ENCODE data around the gene PRPSAP1. TPM values are rescaled to one million over a fixed set of nuclear protein-coding genes. Genes with fewer than 3 reads are reported as not detected.

Gene PRPSAP1
- polyA plus RNA-seq, 1 of the 3 experiments (the other 2 are of a cell fraction), result 118 TPM

GRCh38 chr17:76261421-76262215 lies 92.1 kb downstream of the PRPSAP1 start:
- no peaks in the 10 kb centered on the region for H3K27me3 ChIP-seq (ENCODE audit: insufficient read depth)
- peaks cover 11% of the 10 kb centered on the region for H3K79me2 ChIP-seq (ENCODE audit: insufficient read depth)
- H4K20me1 ChIP-seq (ENCODE audit: insufficient read depth), result no peaks in the 10 kb centered on the region
- H3K4me1 ChIP-seq (ENCODE audit: control insufficient read depth in 1 of 2, insufficient read depth in 2 of 2, low read depth in 1 of 2, low read length in 1 of 2), result peaks cover under 1 to 7% of the 10 kb centered on the region in 2 experiments; a peak in 3 of 4 replicates
- no peaks in the 10 kb centered on the region for H3K9me3 ChIP-seq
- no peak overlapping the region for H3K4me2 ChIP-seq
- peaks cover 18% of the 10 kb centered on the region for H3F3A ChIP-seq (replicated peaks; ENCODE audit: insufficient read depth)
- WGBS (ENCODE audit: low lambda C conversion rate), result 94% methylated on average over 23 of the region's 23 CpGs
- H2AFZ ChIP-seq (ENCODE audit: low read depth), result peak overlapping the region; percentile 96; the same call in 1 of the 2 replicates
- TF ChIP-seq NRF1 (IDR thresholded peaks at IDR 0.05; ENCODE audit: low read depth, low read length) (no peak), MAX (IDR thresholded peaks at IDR 0.05; ENCODE audit: low read depth) (no peak), GABPA (IDR thresholded peaks at IDR 0.05; ENCODE audit: low read depth) (no peak), EP300 (IDR thresholded peaks at IDR 0.05; ENCODE audit: borderline replicate concordance in 1 of 2, low read depth in 1 of 2, low read length in 1 of 2) (no peak), FOXM1 (IDR thresholded peaks at IDR 0.05; ENCODE audit: low read depth) (no peak), RCOR1 (IDR thresholded peaks at IDR 0.05; ENCODE audit: low read length) (no peak), POLR2AphosphoS5 (IDR thresholded peaks at IDR 0.05; ENCODE audit: low read depth, low read length) (no peak)
- ChIA-PET POLR2A (no interaction called here), CTCF (interaction anchor here (0.8 to 8.1 kb wide), 7 partner anchors 16 to 406 kb away, joined by 3 to 86 read pairs (median 7); partner anchors contain the start of gene WBP2)
- H3K27ac ChIP-seq (ENCODE audit: low read depth in 2 of 2, low read length in 1 of 2), result peak overlapping the region in 1 of 2 experiments; percentile 22; a peak in 1 of 4 replicates
- no peak overlapping the region for H3K4me3 ChIP-seq (ENCODE audit: low read depth in 2 of 2, low read length in 1 of 2)
- H3K9me2 ChIP-seq, result no peaks in the 10 kb centered on the region
- DNase-seq, result no peak
- H3K9ac ChIP-seq, result no peak overlapping the region
- H3K36me3 ChIP-seq (replicated peaks in 1 of 2; ENCODE audit: control insufficient read depth in 1 of 2, insufficient read depth in 2 of 2, low read length in 1 of 2), result no peaks in the 10 kb centered on the region

GRCh38 chr17:76260669-76261068 lies 93.0 kb downstream of the PRPSAP1 start:
- Histone ChIP-seq H3K9me3 (no peaks in the 10 kb centered on the region), H3K4me1 (ENCODE audit: control insufficient read depth in 1 of 2, insufficient read depth in 2 of 2, low read depth in 1 of 2, low read length in 1 of 2) (peaks cover 0 to 3% of the 10 kb centered on the region in 2 experiments; a peak in 3 of 4 replicates), H3K9ac (no peak overlapping the region), H3K27ac (ENCODE audit: low read depth in 2 of 2, low read length in 1 of 2) (no peak overlapping the region), H3K79me2 (ENCODE audit: insufficient read depth) (peaks cover 2% of the 10 kb centered on the region), H3K4me2 (no peak overlapping the region), H3K27me3 (ENCODE audit: insufficient read depth) (no peaks in the 10 kb centered on the region), H3K36me3 (replicated peaks in 1 of 2; ENCODE audit: control insufficient read depth in 1 of 2, insufficient read depth in 2 of 2, low read length in 1 of 2) (no peaks in the 10 kb centered on the region), H4K20me1 (ENCODE audit: insufficient read depth) (no peaks in the 10 kb centered on the region), H3K4me3 (ENCODE audit: low read depth in 2 of 2, low read length in 1 of 2) (no peak overlapping the region), H3K9me2 (no peaks in the 10 kb centered on the region), H2AFZ (ENCODE audit: low read depth) (0 out of 2 replicates have a peak overlapping the region, but pooled peaks have one; percentile 12), H3F3A (replicated peaks; ENCODE audit: insufficient read depth) (peaks cover 18% of the 10 kb centered on the region)
- WGBS (ENCODE audit: low lambda C conversion rate), result 79% methylated on average over 5 of the region's 5 CpGs
- ChIA-PET POLR2A (no interaction called here), CTCF (interaction anchor here (0.8 to 8.1 kb wide), 4 partner anchors 15 to 138 kb away, joined by 3 to 86 read pairs (median 7); no protein-coding TSS in a partner anchor)
- DNase-seq, result no peak
- TF ChIP-seq RAD21 (IDR thresholded peaks at IDR 0.05; ENCODE audit: low read length), result no peak
- TF ChIP-seq SIN3A (IDR thresholded peaks at IDR 0.05; ENCODE audit: borderline replicate concordance, low read depth, low read length), result no peak
- TF ChIP-seq EP300 (IDR thresholded peaks at IDR 0.05; ENCODE audit: borderline replicate concordance in 1 of 2, low read depth in 1 of 2, low read length in 1 of 2), result no peak
- no peak for TF ChIP-seq NFIC (IDR thresholded peaks at IDR 0.05; ENCODE audit: borderline replicate concordance)
- TF ChIP-seq REST (IDR thresholded peaks at IDR 0.05; ENCODE audit: low read depth, low read length), result no peak
- no peak for TF ChIP-seq RCOR1 (IDR thresholded peaks at IDR 0.05; ENCODE audit: low read length)
- TF ChIP-seq CHD2 (IDR thresholded peaks at IDR 0.05; ENCODE audit: low read length, partially characterized antibody), result no peak
- no peak for TF ChIP-seq NRF1 (IDR thresholded peaks at IDR 0.05; ENCODE audit: low read depth, low read length)
- TF ChIP-seq USF1 (IDR thresholded peaks at IDR 0.05; ENCODE audit: borderline replicate concordance, low read depth), result no peak
- TF ChIP-seq RFX5 (IDR thresholded peaks at IDR 0.05; ENCODE audit: low read length), result no peak
- TF ChIP-seq MXI1 (IDR thresholded peaks at IDR 0.05; ENCODE audit: low read depth, low read length), result no peak
- TF ChIP-seq MEF2A (IDR thresholded peaks at IDR 0.05; ENCODE audit: borderline replicate concordance, low read depth), result no peak
- no peak for TF ChIP-seq YY1 (IDR thresholded peaks at IDR 0.05; ENCODE audit: low read depth)
- no peak for TF ChIP-seq JUND (IDR thresholded peaks at IDR 0.05)
- no peak for TF ChIP-seq FOXJ3 (CRISPR knock-in tag; IDR thresholded peaks at IDR 0.05)
- no peak for TF ChIP-seq PBX3 (IDR thresholded peaks at IDR 0.05)

Measured in SK-N-SH (cell line).